Esophagus squamous epithelium (tissue), 5 donors: ENCODE measurements around the gene ARRDC3. TPM values are rescaled to one million over a fixed set of nuclear protein-coding genes. Genes with fewer than 3 reads are reported as not detected.

ENCODE experiments used
- DNase-seq: peaks from one replicate; lab custom pipeline; 2025; lab: John Stamatoyannopoulos, UW
- H3K27ac ChIP-seq, 4 donors: fragments of 200-600 bp; sonication (generic); one replicate each; pipeline ENCODE4 v1.5.1; 2016 to 2019; ENCODE audit warnings: mild to moderate bottlenecking in 1 of 4
- H3K27me3 ChIP-seq, 4 donors: fragments of 200-600 bp; sonication (generic); 1 replicate in 3 of 4; 2 replicates in 1 of 4; pipeline versions ENCODE4 v1.5.1 to v1.6.0; 2017 to 2021; ENCODE audit warnings: antibody characterized with exemption in 1 of 4
- H3K36me3 ChIP-seq, 3 donors: fragments of 200-600 bp; sonication (generic); one replicate each; pipeline ENCODE4 v1.5.1; 2016 to 2019
- H3K4me1 ChIP-seq, 3 donors: fragments of 200-600 bp; sonication (generic); one replicate each; pipeline ENCODE4 v1.5.1; 2017 to 2019
- H3K4me3 ChIP-seq, 4 donors: fragments of 200-600 bp; sonication (generic); 1 replicate in 3 of 4; 2 replicates in 1 of 4; pipeline ENCODE4 v1.5.1; 2016 to 2019; ENCODE audit warnings: mild to moderate bottlenecking in 2 of 4, moderate library complexity in 1 of 4
- H3K9me3 ChIP-seq, 3 donors: fragments of 200-600 bp; sonication (generic); one replicate each; pipeline ENCODE4 v1.5.1; 2016 to 2019
- CTCF ChIP-seq, 6 experiments: fragments of 450-650 bp in 4 of 6; fragments of 200-600 bp in 2 of 6; sonication (generic) in 2 of 6; IDR thresholded peaks; one replicate each; pipeline ENCODE4 v1.5.1; 2016 to 2019; ENCODE audit warnings: antibody characterized with exemption in 6 of 6, mild to moderate bottlenecking in 4 of 6, moderate library complexity in 4 of 6
- POLR2A ChIP-seq, 4 donors: fragments of 450-650 bp; IDR thresholded peaks; one replicate each; pipeline ENCODE4 v1.6.1; 2017; ENCODE audit warnings: antibody characterized with exemption in 4 of 4, mild to moderate bottlenecking in 4 of 4, moderate library complexity in 3 of 4
- WGBS, 2 donors: methylation state at CpG; one replicate each; pipeline ENCODE4 v1.1.5; 2018; 5-methylcytosine and 5-hydroxymethylcytosine counted together
- intact Hi-C: fragments of 100-400 bp; cut with DNase I; formaldehyde crosslinking; loops from one replicate; pipeline ENCODE4 v1.15.0; 2022
- total RNA-seq, 4 donors: library from RNA; depleted of rRNA; stranded (reverse); fragments of >200 nt; gene quantifications; one replicate each; pipeline ENCODE4 v1.1.0, GENCODE V29; 2016
- donor health status: DM: yes; HTN: yes; CAD: no.

Gene ARRDC3
- total RNA-seq, 4 donors from 2014 or later, result 35.4 to 64.8 (median 54.7) TPM

GRCh38 chr5:91420879-91421278 lies 37.8 kb upstream of the ARRDC3 start:
- H3K4me3 ChIP-seq, result no peak overlapping the region
- peaks cover 0 to 5% (median 0%) of the 10 kb centered on the region in 3 donors for H3K4me1 ChIP-seq
- no peaks in the 10 kb centered on the region for H3K9me3 ChIP-seq
- intact Hi-C loops, result loop anchor here (5.0 kb wide), 1 partner anchor 619 kb away; no protein-coding TSS in a partner anchor
- no peak for TF ChIP-seq CTCF (IDR thresholded peaks at IDR 0.05)
- no peak for TF ChIP-seq POLR2A (IDR thresholded peaks at IDR 0.05)
- WGBS, 2 donors, result 43 to 54% methylated on average over 3 of the region's 3 CpGs
- DNase-seq, result no peak
- no peaks in the 10 kb centered on the region for H3K36me3 ChIP-seq
- H3K27me3 ChIP-seq, result no peaks in the 10 kb centered on the region
- H3K27ac ChIP-seq, result no peak overlapping the region

DNA sequence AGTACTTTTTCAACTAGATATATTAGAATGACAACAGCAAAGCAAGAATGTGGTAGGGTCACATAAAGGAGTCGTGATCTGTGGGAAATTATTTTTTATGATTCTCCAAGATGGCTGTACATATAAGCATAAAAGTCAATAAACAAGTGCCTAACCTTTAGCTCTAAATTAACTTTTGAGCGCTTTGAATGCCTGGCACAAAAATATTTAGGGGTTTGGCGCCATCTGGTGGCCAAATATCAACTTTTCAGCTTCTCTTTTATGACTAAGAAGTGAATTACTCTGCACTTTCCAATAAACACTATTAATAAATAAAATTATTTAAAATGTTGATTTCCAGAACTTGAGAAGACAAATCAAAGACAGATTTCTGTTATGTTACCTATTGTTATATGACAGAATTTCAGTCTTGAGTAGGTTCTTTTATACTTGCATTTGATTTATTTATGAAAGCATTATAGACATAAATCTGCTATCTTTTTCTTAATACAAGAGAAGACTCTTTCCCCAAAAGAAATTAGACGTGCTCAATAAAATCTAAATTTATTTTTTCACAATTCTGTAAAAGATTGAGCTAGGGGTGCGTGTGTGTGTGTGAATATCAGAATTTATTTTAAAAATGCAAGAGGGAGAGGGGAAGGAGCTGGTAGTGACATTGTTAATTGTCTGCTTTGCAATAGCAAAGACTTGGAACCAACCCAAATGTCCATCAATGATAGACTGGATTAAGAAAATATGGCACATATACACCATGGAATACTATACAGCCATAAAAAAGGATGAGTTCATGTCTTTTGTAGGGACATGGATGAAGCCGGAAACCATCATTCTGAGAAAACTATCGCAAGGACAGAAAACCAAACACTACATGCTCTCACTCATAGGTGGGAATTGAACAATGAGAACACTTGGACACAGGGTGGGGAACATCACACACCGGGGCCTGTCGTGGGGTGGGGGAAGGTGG lies 36.7 kb upstream of the ARRDC3 start:
- 51 to 55% methylated on average over 9 of the region's 9 CpGs for WGBS, 2 donors
- intact Hi-C loops, result loop anchor here (5.0 to 10.0 kb wide), 2 partner anchors 545 to 618 kb away; no protein-coding TSS in a partner anchor

DNA sequence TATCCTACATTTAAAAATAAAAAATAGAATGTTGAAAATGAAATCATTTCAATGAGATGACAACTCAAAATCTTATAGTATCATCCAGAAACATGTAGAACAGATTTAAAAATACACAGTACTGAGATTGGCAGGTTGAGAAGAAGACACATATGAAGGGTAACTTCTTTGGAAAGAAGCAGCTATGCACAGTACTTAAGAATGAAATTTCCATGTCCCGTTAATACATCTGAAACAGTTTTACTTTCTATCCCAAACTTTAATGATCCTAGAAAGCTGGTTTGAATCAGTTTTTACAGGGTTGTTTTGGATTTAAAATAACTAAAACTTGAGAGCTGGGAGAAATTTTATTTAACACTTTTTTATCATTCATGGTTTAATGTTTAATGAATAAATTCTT lies 36.0 kb upstream of the ARRDC3 start:
- no peaks in the 10 kb centered on the region for H3K9me3 ChIP-seq
- intact Hi-C loops, result loop anchor here (10.0 kb wide), 1 partner anchor 544 kb away; no protein-coding TSS in a partner anchor
- 79 to 80% methylated on average over 1 of the region's 1 CpG for WGBS, 2 donors

More for the DNA sequence above, 36.7 kb upstream of the ARRDC3 start:
- H3K27me3 ChIP-seq, result no peaks in the 10 kb centered on the region
- no peaks in the 10 kb centered on the region for H3K36me3 ChIP-seq
- no peaks in the 10 kb centered on the region for H3K9me3 ChIP-seq
- no peak for DNase-seq
- H3K4me3 ChIP-seq, result no peak overlapping the region
- no peak overlapping the region for H3K27ac ChIP-seq
- TF ChIP-seq POLR2A (IDR thresholded peaks at IDR 0.05) (no peak), CTCF (IDR thresholded peaks at IDR 0.05) (peak; percentile 43 to 82 (median 72))
- H3K4me1 ChIP-seq, result peaks cover 0 to 5% (median 0%) of the 10 kb centered on the region in 3 donors

GRCh38 chr5:91418158-91418557 lies 35.0 kb upstream of the ARRDC3 start:
- intact Hi-C loops, result loop anchor here (10.0 kb wide), 1 partner anchor 543 kb away; no protein-coding TSS in a partner anchor
- Histone ChIP-seq H3K4me1 (no peaks in the 10 kb centered on the region), H3K36me3 (no peaks in the 10 kb centered on the region), H3K27ac (no peak overlapping the region), H3K4me3 (no peak overlapping the region), H3K27me3 (no peaks in the 10 kb centered on the region), H3K9me3 (no peaks in the 10 kb centered on the region)
- no peak for DNase-seq
- TF ChIP-seq POLR2A (IDR thresholded peaks at IDR 0.05) (no peak), CTCF (IDR thresholded peaks at IDR 0.05) (no peak)

More for the DNA sequence above, 36.0 kb upstream of the ARRDC3 start:
- no peak for DNase-seq
- H3K27ac ChIP-seq, result no peak overlapping the region
- H3K4me3 ChIP-seq, result no peak overlapping the region
- H3K27me3 ChIP-seq, result no peaks in the 10 kb centered on the region
- H3K36me3 ChIP-seq, result no peaks in the 10 kb centered on the region
- no peaks in the 10 kb centered on the region for H3K4me1 ChIP-seq
- TF ChIP-seq CTCF (IDR thresholded peaks at IDR 0.05) (no peak), POLR2A (IDR thresholded peaks at IDR 0.05) (no peak)

DNA sequence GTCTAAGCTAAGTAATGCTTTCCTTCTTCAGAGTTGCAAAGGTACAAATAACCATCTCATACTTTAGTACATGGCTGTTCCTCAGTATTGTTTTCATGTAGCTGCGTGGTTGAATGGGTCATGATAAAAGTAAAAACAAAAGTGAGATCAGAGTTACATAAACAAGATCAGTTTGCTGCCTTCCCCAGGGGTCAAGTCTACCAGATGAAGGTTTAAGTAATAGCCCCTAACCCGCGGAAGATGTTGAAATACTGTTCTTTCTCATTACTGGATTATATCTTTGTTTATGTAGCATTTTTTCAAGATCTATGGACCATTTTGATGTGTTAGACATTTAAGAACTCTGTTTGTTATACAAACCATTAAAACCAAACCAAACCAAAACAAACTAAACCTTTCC lies 34.1 kb upstream of the ARRDC3 start:
- 49 to 58% methylated on average over 3 of the region's 3 CpGs for WGBS, 2 donors
- Histone ChIP-seq H3K36me3 (no peaks in the 10 kb centered on the region), H3K27me3 (no peaks in the 10 kb centered on the region), H3K27ac (no peak overlapping the region), H3K9me3 (no peaks in the 10 kb centered on the region), H3K4me3 (no peak overlapping the region), H3K4me1 (no peaks in the 10 kb centered on the region)
- TF ChIP-seq POLR2A (IDR thresholded peaks at IDR 0.05) (no peak), CTCF (IDR thresholded peaks at IDR 0.05) (no peak)
- intact Hi-C loops, result loop anchor here (10.0 kb wide), 1 partner anchor 542 kb away; no protein-coding TSS in a partner anchor
- no peak for DNase-seq
